Erythroblast (primary cell): ENCODE results near the gene OR2V1.
A peak's percentile ranks its signal among the peaks of the same experiment; 100 is the strongest.
"Not testable (repeated sequence)": the region's sequence is repeated elsewhere in the genome, so short reads cannot be mapped to it uniquely, and the experiment has no call there.

Source experiments
- DNase-seq, 2 experiments: peaks; one replicate each; lab custom pipeline; 2025; lab: John Stamatoyannopoulos, UW
- GATA1 ChIP-seq: IDR thresholded peaks from 2 replicates; pipeline ENCODE4 v1.6.1; 2011; ENCODE audit warnings: low read depth, mild to moderate bottlenecking, control low read depth, low read length, moderate library complexity
- POLR2A ChIP-seq: IDR thresholded peaks from 2 replicates; pipeline ENCODE4 v1.6.1; 2011; ENCODE audit warnings: mild to moderate bottlenecking, low read length

Gene OR2V1

DNA sequence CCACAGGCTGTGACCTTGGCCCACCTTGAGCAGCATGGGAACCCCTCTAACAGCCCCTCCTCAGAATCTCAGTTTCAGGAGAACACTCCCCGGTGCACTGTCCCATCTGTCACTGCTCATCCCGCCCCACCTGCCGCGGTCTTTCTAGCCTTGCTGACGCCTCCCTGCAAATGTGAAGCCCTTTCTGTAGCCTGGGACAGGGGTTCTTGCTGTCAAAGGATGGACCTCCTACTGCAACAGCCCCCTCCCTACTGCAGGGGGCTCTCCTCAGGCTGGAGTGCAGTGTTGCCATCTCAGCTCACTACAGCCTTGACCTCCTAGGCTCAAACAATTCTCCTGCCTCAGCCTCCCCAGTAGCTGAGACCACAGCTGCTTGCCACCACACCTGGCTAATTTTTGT is 20.0 kb downstream of the OR2V1 start:
- TF ChIP-seq POLR2A (no peak), GATA1 (no peak)
- no peak for DNase-seq

DNA sequence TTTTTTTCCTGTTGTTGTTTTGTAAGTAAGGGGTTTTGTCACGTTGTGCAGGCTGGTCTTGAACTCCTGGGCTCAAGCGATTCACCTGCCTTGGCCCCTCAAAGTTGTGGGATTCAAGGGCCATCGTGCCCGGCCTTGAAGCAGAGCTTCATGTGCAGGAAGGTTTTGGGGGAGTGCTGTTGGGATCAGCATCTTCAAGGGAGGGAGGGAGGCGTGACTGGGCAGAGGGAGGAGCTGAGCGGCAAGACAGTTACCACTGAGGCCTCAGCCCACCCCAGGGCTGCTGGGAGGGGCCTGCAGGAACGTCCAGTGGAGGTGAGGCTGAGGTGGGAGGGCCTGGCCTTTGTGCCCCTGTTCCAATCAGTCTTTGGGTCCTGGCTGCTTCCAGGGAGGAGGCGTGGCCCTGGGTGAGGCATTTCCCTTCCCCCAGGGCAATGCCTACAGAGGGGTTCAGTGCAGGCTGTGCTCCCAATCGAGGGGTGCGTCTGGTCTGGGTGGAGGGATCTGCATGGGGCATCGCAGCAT is 21.4 kb downstream of the OR2V1 start:
- TF ChIP-seq GATA1 (no peak), POLR2A (no peak)
- no peak for DNase-seq

- TF ChIP-seq POLR2A (no peak), GATA1 (no peak)
- DNase-seq, result no peak
These were observed 22.3 kb downstream of the OR2V1 start for GRCh38 chr5:181108578-181109165.

- TF ChIP-seq POLR2A (peak; percentile 52), GATA1 (no peak)
These were observed 23.3 kb downstream of the OR2V1 start for GRCh38 chr5:181107699-181108098.

GRCh38 chr5:181105391-181106025 is 25.5 kb downstream of the OR2V1 start:
- no peak for TF ChIP-seq POLR2A
- no peak for TF ChIP-seq GATA1
- DNase-seq, result no peak

More at GRCh38 chr5:181107699-181108098, 23.3 kb downstream of the OR2V1 start:
- peak; percentile 74 to 88 for DNase-seq

- DNase-seq, result not testable (repeated sequence)
These were observed 26.2 kb downstream of the OR2V1 start for GRCh38 chr5:181104606-181105390.

DNA sequence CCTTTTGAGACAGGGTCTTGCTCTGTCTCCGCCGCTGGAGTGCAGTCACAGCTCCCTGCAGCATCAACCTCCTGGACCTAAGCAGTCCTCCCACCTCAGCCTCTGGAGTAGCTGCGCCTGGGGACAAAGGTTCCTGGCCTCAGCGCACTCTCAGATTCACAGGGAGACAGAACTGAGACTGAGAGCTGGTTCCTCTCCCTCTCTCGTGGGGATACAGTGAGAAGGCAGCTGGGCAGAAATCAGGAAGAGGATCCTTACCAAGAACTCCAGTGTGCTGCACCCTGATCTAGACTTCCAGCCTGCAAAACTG is 26.8 kb downstream of the OR2V1 start:
- not testable (repeated sequence) for DNase-seq

GRCh38 chr5:181101930-181102674 is 28.9 kb downstream of the OR2V1 start:
- not testable (repeated sequence) for DNase-seq

GRCh38 chr5:181101030-181101641 is 29.8 kb downstream of the OR2V1 start:
- DNase-seq, result not testable (repeated sequence)

DNA sequence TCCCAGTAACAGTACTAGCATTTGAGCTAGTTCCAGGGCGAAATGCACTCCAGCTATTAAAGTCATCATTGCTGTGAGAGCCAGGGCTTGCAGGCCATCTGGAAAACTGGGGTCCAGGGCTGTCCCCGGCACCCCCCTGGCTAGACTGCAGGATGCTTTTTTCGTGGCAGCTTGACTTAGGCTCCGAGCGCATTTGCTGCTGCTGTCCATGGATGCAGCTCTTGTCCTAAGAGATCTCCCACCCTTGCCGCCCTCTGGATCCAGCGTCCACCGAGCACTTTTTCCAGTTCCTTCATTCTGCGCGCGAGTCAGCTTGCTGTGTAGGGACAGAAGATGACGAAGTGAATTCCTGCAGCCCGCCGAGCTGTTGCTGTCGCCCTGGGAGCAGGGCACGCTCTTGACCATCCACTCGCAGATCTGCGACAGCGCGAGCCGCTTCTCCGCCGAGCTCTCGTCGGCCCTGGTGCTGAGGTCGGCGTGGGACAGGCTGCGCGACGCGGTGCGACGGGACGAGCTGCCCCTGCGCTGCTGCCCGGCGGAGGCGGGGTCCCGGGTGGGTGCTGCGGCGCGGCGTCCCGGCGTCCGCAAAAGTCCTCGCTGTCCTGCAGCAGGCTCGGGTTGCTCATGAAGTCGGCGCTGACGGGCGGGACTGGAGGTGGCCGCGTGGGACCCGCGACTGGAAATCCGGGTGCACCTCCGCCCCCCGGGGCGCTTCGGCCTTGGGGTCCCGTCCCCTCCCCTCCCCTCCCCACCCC is 30.7 kb downstream of the OR2V1 start:
- DNase-seq, result peak; percentile 49 to 62
- TF ChIP-seq POLR2A (no peak), GATA1 (no peak)

DNA sequence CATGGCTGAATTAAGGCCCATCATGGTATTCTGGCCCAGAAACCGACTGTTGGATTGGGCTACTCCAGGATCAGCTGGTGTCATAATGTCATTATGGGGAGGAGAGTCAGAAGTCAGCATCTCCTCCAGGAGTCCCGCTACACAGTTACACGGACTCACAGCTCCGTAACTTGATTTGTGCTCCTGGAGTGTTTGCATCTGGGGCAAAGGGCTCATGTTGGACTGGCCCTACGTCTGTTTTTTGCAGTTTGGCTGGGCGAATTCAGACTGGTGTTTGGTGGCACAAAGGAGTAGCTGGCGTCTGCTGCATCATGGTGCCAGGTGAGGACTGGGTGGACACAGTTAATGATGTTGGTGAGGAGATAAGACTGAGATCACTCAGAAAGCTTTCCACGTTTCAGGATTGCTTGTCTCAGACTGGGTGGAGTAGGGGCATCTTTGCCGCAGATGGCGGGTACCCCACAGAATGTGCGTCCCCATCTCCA is 31.3 kb downstream of the OR2V1 start:
- DNase-seq, result no peak
- no peak for TF ChIP-seq POLR2A
- TF ChIP-seq GATA1, result no peak

GRCh38 chr5:181098762-181099601 is 32.0 kb downstream of the OR2V1 start:
- no peak for TF ChIP-seq POLR2A
- no peak for TF ChIP-seq GATA1
- peak; percentile 36 to 58 for DNase-seq

DNA sequence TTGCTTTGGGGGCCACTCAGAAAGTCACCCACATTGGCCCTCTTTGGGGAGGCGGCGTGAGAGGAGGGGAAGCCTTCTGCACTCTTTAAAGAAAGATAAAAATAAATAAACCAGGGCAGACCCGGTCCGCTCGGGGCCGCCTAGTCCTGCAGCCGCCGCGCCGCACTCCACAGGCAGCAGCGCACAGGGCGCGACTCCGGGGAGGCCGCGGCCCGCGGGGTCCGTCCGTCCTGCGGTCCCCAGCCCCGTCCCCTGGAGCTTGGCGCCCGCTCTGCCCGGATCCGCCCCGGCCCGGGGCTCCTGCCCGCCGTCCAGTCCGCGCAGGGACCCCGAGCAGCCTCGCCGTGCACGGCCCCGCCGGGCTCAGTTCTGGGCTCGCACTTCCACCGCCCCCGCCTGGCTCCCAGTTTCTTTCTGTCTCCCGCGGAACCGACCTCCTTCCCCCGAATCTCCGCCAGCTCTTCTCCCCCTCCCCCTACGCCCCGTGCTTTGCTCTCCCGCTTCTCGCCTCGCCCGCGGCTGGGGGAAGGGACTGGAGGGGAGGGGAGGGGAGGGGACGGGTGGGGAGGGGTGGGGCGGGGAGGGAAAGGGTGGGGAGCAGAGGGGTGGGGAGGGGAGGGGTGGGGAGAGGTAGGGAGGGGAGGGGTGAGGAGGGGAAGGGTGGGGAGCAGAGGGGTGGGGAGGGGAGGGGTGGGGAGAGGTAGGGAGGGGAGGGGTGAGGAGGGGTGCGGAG is 33.0 kb downstream of the OR2V1 start:
- DNase-seq, result not testable (repeated sequence)

DNA sequence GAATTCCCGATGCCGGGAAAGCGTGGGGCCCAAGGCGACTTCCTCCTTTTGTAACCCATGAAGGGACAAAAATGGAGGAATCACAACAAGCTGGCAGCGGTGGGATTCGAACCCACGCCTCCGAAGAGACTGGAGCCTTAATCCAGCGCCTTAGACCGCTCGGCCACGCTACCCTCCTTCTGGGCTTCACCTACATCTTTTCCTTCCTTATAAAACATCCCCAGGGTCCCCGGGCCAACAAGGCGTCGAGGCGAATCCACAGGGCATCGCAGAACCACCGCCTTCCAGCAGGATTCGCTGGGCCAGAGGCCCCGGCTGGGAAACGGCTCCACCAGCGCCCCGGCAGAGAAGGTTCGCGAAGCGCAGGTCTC is 33.6 kb downstream of the OR2V1 start:
- DNase-seq, result not testable (repeated sequence)

- not testable (repeated sequence) for DNase-seq
These were observed 34.1 kb downstream of the OR2V1 start for GRCh38 chr5:181096721-181097382.

DNA sequence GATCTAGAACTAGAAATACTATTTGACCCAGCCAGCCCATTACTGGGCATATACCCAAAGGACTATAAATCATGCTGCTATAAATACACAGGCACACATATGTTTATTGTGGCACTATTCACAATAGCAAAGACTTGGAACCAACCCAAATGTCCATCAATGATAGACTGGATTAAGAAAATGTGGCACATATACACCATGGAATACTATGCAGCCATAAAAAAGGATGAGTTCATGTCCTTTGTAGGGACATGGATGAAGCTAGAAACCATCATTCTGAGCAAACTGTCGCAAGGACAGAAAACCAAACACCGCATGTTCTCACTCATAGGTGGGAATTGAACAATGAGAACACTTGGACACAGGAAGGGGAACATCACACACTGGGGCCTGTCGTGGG is 35.8 kb downstream of the OR2V1 start:
- DNase-seq, result not testable (repeated sequence)
